ENCODE data around the gene FAM3B.

Gene FAM3B

GRCh38 chr21:41399246-41399800, 82.7 kb downstream of the FAM3B start:
- DNase-seq = no peak

- DNase-seq = no peak
Measured at GRCh38 chr21:41402231-41402630, 85.6 kb downstream of the FAM3B start.

GRCh38 chr21:41402796-41403195, 86.2 kb downstream of the FAM3B start:
- DNase-seq = no peak

DNA sequence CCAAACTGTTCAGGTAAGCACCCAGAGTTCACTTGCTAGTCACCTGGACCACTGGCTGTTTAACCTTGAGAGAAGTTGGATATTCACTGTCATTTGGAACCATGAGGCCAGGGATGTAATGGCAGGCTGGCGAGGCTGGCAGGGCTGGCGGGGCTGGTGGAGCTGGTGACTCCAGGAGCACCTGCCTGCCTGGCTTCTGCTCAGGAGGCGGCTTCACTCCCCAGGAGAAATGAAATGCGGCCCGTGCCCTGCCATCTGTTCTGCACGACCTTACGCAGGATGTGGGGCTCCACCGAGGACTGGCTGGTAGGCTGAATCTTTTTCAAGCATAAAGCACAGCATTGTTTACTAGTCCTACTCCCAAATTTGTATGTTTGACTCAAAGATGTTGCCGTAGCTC, 86.7 kb downstream of the FAM3B start:
- DNase-seq = no peak

GRCh38 chr21:41403966-41404365, 87.4 kb downstream of the FAM3B start:
- no peak for DNase-seq

DNA sequence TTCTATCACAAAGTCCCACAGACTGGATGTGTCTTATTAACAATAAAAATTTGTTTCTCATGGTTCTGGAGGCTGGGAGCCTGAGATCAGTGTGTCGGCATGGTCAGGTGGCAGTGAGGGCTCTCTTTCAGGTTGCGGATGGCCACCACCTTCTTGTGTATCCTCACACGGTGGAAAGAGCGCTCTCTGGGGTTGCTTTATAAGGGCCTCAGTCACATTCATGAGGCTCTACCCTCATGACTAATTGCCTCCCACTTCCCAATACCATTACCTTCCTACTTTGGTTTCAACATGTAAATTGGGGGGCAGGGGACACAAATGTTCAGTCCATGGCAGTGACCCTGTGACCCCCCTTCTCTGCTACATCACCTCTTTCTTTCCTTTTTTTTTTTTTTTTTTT, 88.7 kb downstream of the FAM3B start:
- no peak for DNase-seq

DNA sequence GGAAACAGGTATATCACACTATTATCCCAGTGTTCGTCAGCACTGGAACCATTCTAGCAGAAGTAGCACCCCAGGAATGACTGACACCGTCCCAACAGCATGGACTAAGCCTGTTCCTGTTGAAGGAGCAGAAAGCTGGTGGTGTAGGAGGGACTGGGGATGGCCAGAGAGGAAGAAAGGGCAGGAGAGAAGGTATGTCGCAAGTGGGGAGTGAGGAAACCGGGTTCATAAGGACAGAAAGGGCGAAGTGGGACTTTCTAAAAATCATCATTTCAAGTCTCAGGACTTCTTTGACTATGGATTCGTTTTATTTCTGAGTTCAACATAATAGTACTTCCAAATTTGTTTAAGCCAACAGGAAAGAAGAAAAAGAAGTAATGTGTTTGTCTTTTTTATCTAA, 89.7 kb downstream of the FAM3B start:
- no peak for DNase-seq

Data from central memory CD4-positive, alpha-beta T cell (primary cell).